H1 (cell line): Measurements from ENCODE around the gene GXYLT2.

Experiments
- CTCF ChIP-seq, 3 experiments: IDR thresholded peaks; 1 replicate in 2 of 3; 2 replicates in 1 of 3; pipeline versions ENCODE4 v1.5.1 to v1.6.1; 2011; ENCODE audit warnings: low read length in 3 of 3, mild to moderate bottlenecking in 3 of 3, inconsistent platforms in 2 of 3, low read depth in 1 of 3, moderate library complexity in 1 of 3; ENCODE audit not compliant: insufficient read depth in 1 of 3; ENCODE audit errors: control extremely low read depth in 1 of 3
- EZH2 ChIP-seq: fragments of 200-600 bp; sonication (generic); IDR thresholded peaks from 2 replicates; pipeline ENCODE4 v1.7.1; 2012; ENCODE audit warnings: low read depth, mild to moderate bottlenecking, moderate library complexity, low read length, inconsistent platforms; ENCODE audit not compliant: severe bottlenecking
- POLR2A ChIP-seq, 2 experiments: IDR thresholded peaks; 1 replicate in 1 of 2; 2 replicates in 1 of 2; pipeline ENCODE4 v1.6.1; 2011; ENCODE audit warnings: low read depth in 2 of 2, low read length in 2 of 2, mild to moderate bottlenecking in 2 of 2; ENCODE audit errors: control extremely low read depth in 1 of 2
- ZNF274 ChIP-seq: IDR thresholded peaks from 2 replicates; pipeline ENCODE4 v1.7.0; 2012; ENCODE audit warnings: low read length, borderline replicate concordance; ENCODE audit errors: extremely low read depth

GRCh38 chr3:72977060-72977808 lies 89.4 kb downstream of the GXYLT2 start:
- no peak for TF ChIP-seq POLR2A (IDR thresholded peaks at IDR 0.05; ENCODE audit: control extremely low read depth in 1 of 2, low read depth in 2 of 2, low read length in 2 of 2)
- no peak for TF ChIP-seq CTCF (IDR thresholded peaks at IDR 0.05; ENCODE audit: control extremely low read depth in 1 of 3, insufficient read depth in 1 of 3, low read depth in 1 of 3, low read length in 3 of 3)
- TF ChIP-seq ZNF274: no peak
- TF ChIP-seq EZH2: no peak
